Spleen (tissue), 7 donors: ENCODE measurements around the gene TNP2.

Source experiments
- POLR2A ChIP-seq, 3 donors: fragments of 450-650 bp; IDR thresholded peaks; one replicate each; pipeline ENCODE4 v1.5.1; 2017; ENCODE audit warnings: antibody characterized with exemption in 3 of 3, mild to moderate bottlenecking in 1 of 3
- POLR2AphosphoS5 ChIP-seq, 3 donors: sonication (generic); formaldehyde crosslinking; IDR thresholded peaks; one replicate each; pipeline ENCODE4 v1.5.1; 2017; ENCODE audit warnings: antibody characterized with exemption in 3 of 3
- TF ChIP-seq, protein P1 (sequence below), 11 experiments: fragments of 200-600 bp in 7 of 11; fragments of 450-650 bp in 4 of 11; sonication (generic) in 4 of 11; IDR thresholded peaks in 8 of 11; conservative IDR thresholded peaks in 3 of 11; 1 replicate in 7 of 11; 2 replicates in 4 of 11; pipeline versions ENCODE4 v1.4.0 to v1.8.0; 2016 to 2021; ENCODE audit warnings: antibody characterized with exemption in 11 of 11, inconsistent platforms in 4 of 11, mild to moderate bottlenecking in 1 of 11
- donor health status: DM: no; HTN: no; CAD: no; lungs with moderate emphysema.
- donor health status: DM: no; HTN: no; CAD: no.
- donor health status: DM: no; HTN: no; CAD: no.

DNA sequence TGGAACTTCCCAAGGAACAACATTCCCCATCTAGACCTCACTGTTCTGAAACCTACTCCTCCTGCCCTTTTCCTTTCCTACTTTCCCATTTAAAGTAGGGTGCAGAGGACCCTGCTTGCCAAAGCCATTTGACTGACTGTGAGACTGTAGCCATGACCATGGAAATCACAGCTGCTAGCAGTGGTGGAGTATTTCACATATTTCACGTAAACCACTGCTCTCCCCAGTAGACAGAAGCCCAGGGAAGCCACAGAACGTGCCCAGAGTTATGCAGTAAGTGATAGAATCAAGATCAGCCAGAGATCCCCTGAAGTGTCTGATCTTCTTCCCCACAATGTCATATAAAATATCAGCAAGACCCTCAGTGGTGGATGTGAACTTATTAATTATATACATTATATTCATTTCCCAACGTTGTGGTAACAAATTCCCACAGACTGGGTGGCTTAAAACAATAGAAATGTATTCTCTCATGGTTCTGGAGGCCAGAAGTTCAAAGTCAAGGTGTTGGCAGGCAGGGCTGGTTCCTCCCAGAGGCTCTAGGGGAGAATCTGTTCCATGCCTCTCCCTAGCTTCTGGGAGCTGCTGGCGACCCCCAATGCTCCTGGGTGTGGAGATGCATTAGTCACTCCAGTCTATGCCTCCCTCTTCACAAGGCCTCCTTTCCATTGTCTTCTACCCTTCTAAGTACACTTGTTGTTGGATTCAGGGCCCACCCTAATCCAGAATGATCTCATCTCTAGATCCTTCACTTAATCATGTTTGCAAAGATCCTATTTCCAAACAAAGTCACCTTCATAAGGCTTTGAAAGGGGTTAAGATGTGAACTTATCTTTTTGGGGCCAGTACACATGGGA, 32.7 kb upstream of the TNP2 start:
- TF ChIP-seq, protein P1, sequence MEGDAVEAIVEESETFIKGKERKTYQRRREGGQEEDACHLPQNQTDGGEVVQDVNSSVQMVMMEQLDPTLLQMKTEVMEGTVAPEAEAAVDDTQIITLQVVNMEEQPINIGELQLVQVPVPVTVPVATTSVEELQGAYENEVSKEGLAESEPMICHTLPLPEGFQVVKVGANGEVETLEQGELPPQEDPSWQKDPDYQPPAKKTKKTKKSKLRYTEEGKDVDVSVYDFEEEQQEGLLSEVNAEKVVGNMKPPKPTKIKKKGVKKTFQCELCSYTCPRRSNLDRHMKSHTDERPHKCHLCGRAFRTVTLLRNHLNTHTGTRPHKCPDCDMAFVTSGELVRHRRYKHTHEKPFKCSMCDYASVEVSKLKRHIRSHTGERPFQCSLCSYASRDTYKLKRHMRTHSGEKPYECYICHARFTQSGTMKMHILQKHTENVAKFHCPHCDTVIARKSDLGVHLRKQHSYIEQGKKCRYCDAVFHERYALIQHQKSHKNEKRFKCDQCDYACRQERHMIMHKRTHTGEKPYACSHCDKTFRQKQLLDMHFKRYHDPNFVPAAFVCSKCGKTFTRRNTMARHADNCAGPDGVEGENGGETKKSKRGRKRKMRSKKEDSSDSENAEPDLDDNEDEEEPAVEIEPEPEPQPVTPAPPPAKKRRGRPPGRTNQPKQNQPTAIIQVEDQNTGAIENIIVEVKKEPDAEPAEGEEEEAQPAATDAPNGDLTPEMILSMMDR (IDR thresholded peaks at IDR 0.05 in 8 of 11, conservative IDR thresholded peaks at IDR 0.05 in 3 of 11): no peak
- TF ChIP-seq POLR2A (IDR thresholded peaks at IDR 0.05) (no peak), POLR2AphosphoS5 (IDR thresholded peaks at IDR 0.05) (no peak)
